Amygdala (tissue), 56 donors: ENCODE results near the gene NCF4.

Source experiments
- DNase-seq, 56 donors: peaks; one replicate each; lab custom pipeline; 2025; lab: John Stamatoyannopoulos, UW

The NCF4 gene

GRCh38 chr22:36863281-36863680 lies 2.5 kb downstream of the NCF4 start:
- no peak for DNase-seq

GRCh38 chr22:36863979-36864378 lies 3.2 kb downstream of the NCF4 start:
- DNase-seq = no peak

GRCh38 chr22:36864454-36865215 lies 3.8 kb downstream of the NCF4 start:
- no peak for DNase-seq

- DNase-seq = no peak
These were observed 4.5 kb downstream of the NCF4 start for GRCh38 chr22:36865346-36865745.

- DNase-seq = no peak
These were observed 6.9 kb downstream of the NCF4 start for GRCh38 chr22:36867695-36868094.

- DNase-seq = no peak
These were observed 7.9 kb downstream of the NCF4 start for GRCh38 chr22:36868546-36869181.

- no peak for DNase-seq
These were observed 9.4 kb downstream of the NCF4 start for GRCh38 chr22:36870250-36870649.

GRCh38 chr22:36871669-36872081 lies 10.9 kb downstream of the NCF4 start:
- no peak for DNase-seq

- DNase-seq = no peak
These were observed 11.3 kb downstream of the NCF4 start for GRCh38 chr22:36872084-36872483.

- DNase-seq = no peak
These were observed 12.2 kb downstream of the NCF4 start for GRCh38 chr22:36872866-36873498.

- DNase-seq = peak in 12 of 56 donors; percentile 1 to 41 (median 18)
These were observed 13.0 kb downstream of the NCF4 start for GRCh38 chr22:36873614-36874308.

GRCh38 chr22:36874309-36874696 lies 13.5 kb downstream of the NCF4 start:
- DNase-seq = no peak

GRCh38 chr22:36874736-36875135 lies 13.9 kb downstream of the NCF4 start:
- no peak for DNase-seq

GRCh38 chr22:36875741-36876140 lies 14.9 kb downstream of the NCF4 start:
- DNase-seq = no peak

GRCh38 chr22:36879775-36880174 lies 19.0 kb downstream of the NCF4 start:
- no peak for DNase-seq

GRCh38 chr22:36881504-36882245 lies 20.9 kb downstream of the NCF4 start:
- no peak for DNase-seq

GRCh38 chr22:36884349-36885158 lies 23.7 kb downstream of the NCF4 start:
- DNase-seq = no peak

- DNase-seq = no peak
These were observed 24.7 kb downstream of the NCF4 start for GRCh38 chr22:36885474-36885873.

GRCh38 chr22:36886016-36886415 lies 25.2 kb downstream of the NCF4 start:
- DNase-seq = no peak

GRCh38 chr22:36887162-36887561 lies 26.4 kb downstream of the NCF4 start:
- no peak for DNase-seq
